Measurements from ENCODE around the gene FGFBP1. TPM values are rescaled to one million over a fixed set of nuclear protein-coding genes. Genes with fewer than 3 reads are reported as not detected.

FGFBP1 gene
- total RNA-seq, 1 experiment from 2014 or later, result 13.8 TPM

DNA sequence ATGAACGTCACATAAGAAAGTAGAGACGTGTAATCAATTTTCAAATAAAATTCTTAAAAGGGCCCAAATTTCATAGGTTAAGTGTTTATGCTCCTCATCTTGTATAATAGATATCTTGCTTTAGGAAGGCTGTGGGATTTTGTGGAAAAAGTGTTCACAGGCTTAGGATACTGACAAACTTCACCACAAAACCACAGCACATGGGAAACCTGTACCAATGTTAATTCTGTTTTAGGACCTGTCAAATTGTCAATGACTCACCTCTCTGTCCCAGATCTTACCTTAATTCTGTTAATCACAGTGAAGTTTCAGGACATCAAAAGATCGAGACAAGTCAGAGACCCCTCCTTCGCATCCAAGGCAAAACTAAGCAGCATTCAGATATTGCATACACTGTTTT, 24.2 kb downstream of the FGFBP1 start:
- ChIA-PET POLR2A (interaction anchor here (0.8 to 1.9 kb wide), 10 partner anchors 9 to 310 kb away, joined by 3 to 10 read pairs (median 3); partner anchors contain the start of gene FGFBP1), CTCF (interaction anchor here (0.9 to 2.0 kb wide), 5 partner anchors 23 to 109 kb away, joined by 3 to 9 read pairs (median 4); no protein-coding TSS in a partner anchor)
- no TSS peak for BruUV-seq (replicated peaks)
- no peaks in the 10 kb centered on the region for H3K27me3 Mint-ChIP-seq (ENCODE audit: insufficient read depth, unreplicated experiment)
- DNase-seq (ENCODE audit: unreplicated experiment), result peak; percentile 66
- TF ChIP-seq, protein P1, sequence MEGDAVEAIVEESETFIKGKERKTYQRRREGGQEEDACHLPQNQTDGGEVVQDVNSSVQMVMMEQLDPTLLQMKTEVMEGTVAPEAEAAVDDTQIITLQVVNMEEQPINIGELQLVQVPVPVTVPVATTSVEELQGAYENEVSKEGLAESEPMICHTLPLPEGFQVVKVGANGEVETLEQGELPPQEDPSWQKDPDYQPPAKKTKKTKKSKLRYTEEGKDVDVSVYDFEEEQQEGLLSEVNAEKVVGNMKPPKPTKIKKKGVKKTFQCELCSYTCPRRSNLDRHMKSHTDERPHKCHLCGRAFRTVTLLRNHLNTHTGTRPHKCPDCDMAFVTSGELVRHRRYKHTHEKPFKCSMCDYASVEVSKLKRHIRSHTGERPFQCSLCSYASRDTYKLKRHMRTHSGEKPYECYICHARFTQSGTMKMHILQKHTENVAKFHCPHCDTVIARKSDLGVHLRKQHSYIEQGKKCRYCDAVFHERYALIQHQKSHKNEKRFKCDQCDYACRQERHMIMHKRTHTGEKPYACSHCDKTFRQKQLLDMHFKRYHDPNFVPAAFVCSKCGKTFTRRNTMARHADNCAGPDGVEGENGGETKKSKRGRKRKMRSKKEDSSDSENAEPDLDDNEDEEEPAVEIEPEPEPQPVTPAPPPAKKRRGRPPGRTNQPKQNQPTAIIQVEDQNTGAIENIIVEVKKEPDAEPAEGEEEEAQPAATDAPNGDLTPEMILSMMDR (IDR thresholded peaks at IDR 0.05; ENCODE audit: unreplicated experiment), result no peak
- H3K4me1 Mint-ChIP-seq (ENCODE audit: insufficient read depth, unreplicated experiment), result peaks cover 56% of the 10 kb centered on the region
- peak overlapping the region; percentile 67 for H3K27ac Mint-ChIP-seq (ENCODE audit: low read depth, unreplicated experiment)
- H3K4me3 Mint-ChIP-seq (ENCODE audit: unreplicated experiment), result no peak overlapping the region
- peaks cover 7% of the 10 kb centered on the region for H3K36me3 Mint-ChIP-seq (ENCODE audit: insufficient read depth, unreplicated experiment)
- intact Hi-C loops (cut with micrococcal nuclease), result no loop called here
- peaks cover 9% of the 10 kb centered on the region for H3K9me3 Mint-ChIP-seq (ENCODE audit: unreplicated experiment)

DNA sequence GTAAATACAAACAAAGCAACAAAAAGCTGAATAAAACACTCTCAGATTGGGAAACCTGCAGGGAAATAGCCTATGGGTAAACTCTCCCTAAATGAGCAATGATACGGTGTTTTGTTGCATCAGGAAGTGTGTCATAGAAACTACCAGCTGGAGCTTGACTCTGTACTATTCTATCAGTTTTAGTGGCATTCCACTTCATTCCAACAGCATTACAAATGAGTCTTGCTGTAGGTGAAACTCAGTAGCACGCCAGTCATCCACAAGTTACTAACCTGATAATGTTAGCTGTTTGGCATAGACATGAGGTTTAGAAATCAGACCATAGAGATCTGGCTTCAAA, 24.9 kb downstream of the FGFBP1 start:
- ChIA-PET CTCF (interaction anchor here (0.5 to 2.1 kb wide), 5 partner anchors 12 to 109 kb away, joined by 3 to 7 read pairs (median 4); no protein-coding TSS in a partner anchor), POLR2A (interaction anchor here (0.8 to 1.9 kb wide), 12 partner anchors 8 to 310 kb away, joined by 3 to 10 read pairs (median 4); partner anchors contain the start of gene FGFBP1)
- peaks cover 49% of the 10 kb centered on the region for H3K4me1 Mint-ChIP-seq (ENCODE audit: insufficient read depth, unreplicated experiment)
- DNase-seq (ENCODE audit: unreplicated experiment), result peak; percentile 95
- intact Hi-C loops (cut with micrococcal nuclease), result no loop called here
- peaks cover 6% of the 10 kb centered on the region for H3K36me3 Mint-ChIP-seq (ENCODE audit: insufficient read depth, unreplicated experiment)
- no TSS peak for BruUV-seq (replicated peaks)
- H3K27me3 Mint-ChIP-seq (ENCODE audit: insufficient read depth, unreplicated experiment), result no peaks in the 10 kb centered on the region
- H3K4me3 Mint-ChIP-seq (ENCODE audit: unreplicated experiment), result no peak overlapping the region
- TF ChIP-seq, protein P1 (IDR thresholded peaks at IDR 0.05; ENCODE audit: unreplicated experiment), result no peak
- H3K9me3 Mint-ChIP-seq (ENCODE audit: unreplicated experiment), result peaks cover 9% of the 10 kb centered on the region
- peak overlapping the region; percentile 67 for H3K27ac Mint-ChIP-seq (ENCODE audit: low read depth, unreplicated experiment)

DNA sequence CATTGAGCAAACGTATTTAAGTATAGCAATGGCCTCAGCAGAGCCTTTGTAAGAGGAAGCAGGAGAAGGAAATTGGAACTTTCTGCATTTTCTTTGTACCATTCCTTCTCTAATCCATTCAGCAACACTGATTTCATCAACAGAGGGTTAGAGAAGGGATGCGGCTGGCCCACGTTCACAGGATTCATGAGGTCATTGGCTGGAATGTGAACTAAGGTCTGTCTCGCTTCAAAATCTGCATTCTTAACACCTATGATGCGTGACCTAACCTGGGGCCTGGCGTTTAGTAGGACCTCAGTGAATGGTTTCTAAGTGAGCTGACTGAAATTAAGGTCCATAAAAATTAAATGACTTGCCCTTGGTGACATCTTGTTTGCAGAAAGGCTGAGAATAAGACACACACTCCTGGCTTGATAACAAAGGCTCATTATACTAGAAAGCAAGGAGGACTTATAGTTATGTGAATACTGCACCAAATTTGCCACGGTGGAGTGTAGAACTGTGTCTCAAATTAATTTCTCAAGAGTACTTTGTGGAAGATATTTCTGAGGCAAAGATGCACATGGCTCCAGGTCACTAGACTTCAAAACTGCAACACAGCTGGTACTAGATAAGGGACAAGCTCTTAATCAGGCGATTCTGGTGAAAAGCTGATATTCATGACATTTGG, 25.4 kb downstream of the FGFBP1 start:
- no peaks in the 10 kb centered on the region for H3K27me3 Mint-ChIP-seq (ENCODE audit: insufficient read depth, unreplicated experiment)
- peak overlapping the region; percentile 67 for H3K27ac Mint-ChIP-seq (ENCODE audit: low read depth, unreplicated experiment)
- H3K4me3 Mint-ChIP-seq (ENCODE audit: unreplicated experiment), result no peak overlapping the region
- ChIA-PET CTCF (interaction anchor here (0.5 to 2.1 kb wide), 5 partner anchors 12 to 108 kb away, joined by 3 to 7 read pairs (median 4); no protein-coding TSS in a partner anchor), POLR2A (interaction anchor here (0.6 to 1.9 kb wide), 11 partner anchors 8 to 645 kb away, joined by 3 to 10 read pairs (median 4); partner anchors contain the start of gene FGFBP1)
- peaks cover 44% of the 10 kb centered on the region for H3K4me1 Mint-ChIP-seq (ENCODE audit: insufficient read depth, unreplicated experiment)
- H3K36me3 Mint-ChIP-seq (ENCODE audit: insufficient read depth, unreplicated experiment), result peaks cover 1% of the 10 kb centered on the region
- TSS peak; percentile 68 for BruUV-seq (replicated peaks)
- peaks cover 9% of the 10 kb centered on the region for H3K9me3 Mint-ChIP-seq (ENCODE audit: unreplicated experiment)
- intact Hi-C loops (cut with micrococcal nuclease), result no loop called here
- DNase-seq (ENCODE audit: unreplicated experiment), result no peak
- TF ChIP-seq, protein P1 (IDR thresholded peaks at IDR 0.05; ENCODE audit: unreplicated experiment), result no peak

DNA sequence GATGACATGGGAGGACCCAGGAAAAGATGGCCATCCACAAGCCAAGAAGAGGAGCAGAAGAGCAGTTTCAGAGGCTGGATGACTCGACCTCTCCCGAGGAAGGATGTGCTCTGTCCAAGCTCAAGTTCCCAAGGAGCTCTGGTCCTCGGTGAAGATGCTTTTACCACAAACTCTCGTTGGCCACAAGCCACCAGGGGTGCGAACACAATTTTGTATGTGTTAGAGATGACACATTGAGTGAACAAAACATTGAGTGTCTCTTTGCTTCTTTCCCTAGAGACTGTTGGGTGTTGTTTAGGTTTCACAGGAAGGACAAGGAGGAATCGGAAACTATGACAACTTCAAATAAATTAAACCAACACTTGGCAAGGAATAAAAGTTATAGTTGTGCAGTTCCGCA, 26.3 kb downstream of the FGFBP1 start:
- Mint-ChIP-seq H3K4me1 (ENCODE audit: insufficient read depth, unreplicated experiment) (peaks cover 43% of the 10 kb centered on the region), H3K27ac (ENCODE audit: low read depth, unreplicated experiment) (peak overlapping the region; percentile 67), H3K9me3 (ENCODE audit: unreplicated experiment) (peaks cover 9% of the 10 kb centered on the region), H3K27me3 (ENCODE audit: insufficient read depth, unreplicated experiment) (no peaks in the 10 kb centered on the region), H3K36me3 (ENCODE audit: insufficient read depth, unreplicated experiment) (no peaks in the 10 kb centered on the region), H3K4me3 (ENCODE audit: unreplicated experiment) (no peak overlapping the region)
- DNase-seq (ENCODE audit: unreplicated experiment), result no peak
- no TSS peak for BruUV-seq (replicated peaks)
- ChIA-PET POLR2A (interaction anchor here (1.7 to 1.9 kb wide), 2 partner anchors 17 to 19 kb away, joined by 4 to 6 read pairs; no protein-coding TSS in a partner anchor), CTCF (interaction anchor here (2.1 kb wide), 1 partner anchor 29 kb away, joined by 7 read pairs; no protein-coding TSS in a partner anchor)
- intact Hi-C loops (cut with micrococcal nuclease), result no loop called here
- TF ChIP-seq, protein P1 (IDR thresholded peaks at IDR 0.05; ENCODE audit: unreplicated experiment), result no peak
